MM.1S (cell line): ENCODE data around the gene ABCC3.
"Not testable (repeated sequence)": the region's sequence is repeated elsewhere in the genome, so short reads cannot be mapped to it uniquely, and the experiment has no call there.

Experiments
- DNase-seq: peaks from one replicate; pipeline ENCODE4 v3.0.0-alpha.2; 2015
- H2AFZ ChIP-seq: fragments of 300-600 bp; sonication (generic); 2 replicates; pipeline ENCODE4 v1.6.0; 2016; ENCODE audit warnings: antibody characterized with exemption, low read length
- H3F3A ChIP-seq: fragments of 300-600 bp; sonication (generic); 2 replicates; pipeline ENCODE4 v1.6.1; 2016; ENCODE audit warnings: mild to moderate bottlenecking, antibody characterized with exemption, low read length, moderate library complexity, mixed read lengths; ENCODE audit not compliant: insufficient read depth
- H3K27ac ChIP-seq: fragments of 300-600 bp; sonication (generic); 2 replicates; pipeline ENCODE4 v1.5.1; 2016; ENCODE audit warnings: mild to moderate bottlenecking, low read length
- H3K27me3 ChIP-seq: fragments of 300-600 bp; sonication (generic); replicated peaks from 2 replicates; pipeline ENCODE4 v1.6.0; 2016; ENCODE audit warnings: low read length; ENCODE audit not compliant: insufficient read depth
- H3K36me3 ChIP-seq: fragments of 300-600 bp; sonication (generic); replicated peaks from 2 replicates; pipeline ENCODE4 v1.6.1; 2016; ENCODE audit warnings: mild to moderate bottlenecking, low read length, mixed read lengths; ENCODE audit not compliant: insufficient read depth
- H3K4me1 ChIP-seq: fragments of 300-600 bp; sonication (generic); 2 replicates; pipeline ENCODE4 v1.6.1; 2016; ENCODE audit warnings: low read length, mixed read lengths
- H3K4me2 ChIP-seq: fragments of 300-600 bp; sonication (generic); 2 replicates; pipeline ENCODE4 v1.6.0; 2016; ENCODE audit warnings: low read depth, low read length
- H3K4me3 ChIP-seq: fragments of 300-600 bp; sonication (generic); 2 replicates; pipeline ENCODE4 v1.5.1; 2016; ENCODE audit warnings: low read length, mixed read lengths
- H3K79me2 ChIP-seq: fragments of 300-600 bp; sonication (generic); 2 replicates; pipeline ENCODE4 v1.6.1; 2016; ENCODE audit warnings: mixed run types, low read length, mixed read lengths
- H3K9ac ChIP-seq: fragments of 300-600 bp; sonication (generic); 2 replicates; pipeline ENCODE4 v1.6.1; 2016; ENCODE audit warnings: low read length, mixed read lengths
- H3K9me2 ChIP-seq: fragments of 300-600 bp; sonication (generic); replicated peaks from 2 replicates; pipeline ENCODE4 v1.6.1; 2016; ENCODE audit warnings: mild to moderate bottlenecking, low read length, mixed read lengths; ENCODE audit not compliant: insufficient read depth
- H3K9me3 ChIP-seq: fragments of 300-600 bp; sonication (generic); replicated peaks from 2 replicates; pipeline ENCODE4 v1.6.1; 2016; ENCODE audit warnings: mild to moderate bottlenecking, low read length, mixed read lengths; ENCODE audit not compliant: insufficient read depth
- H4K20me1 ChIP-seq: fragments of 300-600 bp; sonication (generic); 2 replicates; pipeline ENCODE4 v1.6.1; 2016; ENCODE audit warnings: mild to moderate bottlenecking, low read length, moderate library complexity, mixed read lengths; ENCODE audit not compliant: insufficient read depth
- CTCF ChIP-seq: fragments of 300-600 bp; sonication (generic); IDR thresholded peaks from 2 replicates; pipeline ENCODE4 v1.5.1; 2016; ENCODE audit warnings: antibody characterized with exemption, low read length, mixed read lengths
- EZH2 ChIP-seq: fragments of 300-600 bp; sonication (generic); optimal IDR thresholded peaks from 2 replicates; pipeline ENCODE3; 2017; ENCODE audit warnings: low read depth, mild to moderate bottlenecking, antibody characterized with exemption, low read length, mixed read lengths
- EZH2phosphoT487 ChIP-seq: fragments of 300-600 bp; sonication (generic); IDR thresholded peaks from 2 replicates; pipeline ENCODE4 v1.6.1; 2018; ENCODE audit warnings: antibody characterized with exemption, low read length

ABCC3 gene

GRCh38 chr17:50722746-50723145, 88.1 kb downstream of the ABCC3 start:
- no peak overlapping the region for H3K9ac ChIP-seq
- peaks cover 16% of the 10 kb centered on the region for H3K4me1 ChIP-seq
- H3K9me2 ChIP-seq, result no peaks in the 10 kb centered on the region
- 0 out of 2 replicates have a peak overlapping the region, but pooled peaks have one; percentile 7 for H3K4me3 ChIP-seq
- peaks cover 14% of the 10 kb centered on the region for H3F3A ChIP-seq
- TF ChIP-seq CTCF, result no peak
- TF ChIP-seq EZH2, result no peak
- no peak for TF ChIP-seq EZH2phosphoT487
- peaks cover 84% of the 10 kb centered on the region for H3K79me2 ChIP-seq
- no peaks in the 10 kb centered on the region; the same call in 1 of the 2 replicates for H3K36me3 ChIP-seq
- H3K27ac ChIP-seq, result no peak overlapping the region
- H2AFZ ChIP-seq, result no peak overlapping the region
- H4K20me1 ChIP-seq, result peaks cover 70% of the 10 kb centered on the region
- peak overlapping the region; percentile 14; the same call in 1 of the 2 replicates for H3K4me2 ChIP-seq
- H3K9me3 ChIP-seq, result no peaks in the 10 kb centered on the region
- DNase-seq, result no peak
- H3K27me3 ChIP-seq, result no peaks in the 10 kb centered on the region

GRCh38 chr17:50724622-50725021, 89.9 kb downstream of the ABCC3 start:
- not testable (repeated sequence) for H3K9me3 ChIP-seq
- H3F3A ChIP-seq, result peaks cover 11% of the 10 kb centered on the region

GRCh38 chr17:50725769-50726655, 91.3 kb downstream of the ABCC3 start:
- Histone ChIP-seq H3K27ac (no peak overlapping the region), H3K9me3 (no peaks in the 10 kb centered on the region), H3K36me3 (no peaks in the 10 kb centered on the region; the same call in 1 of the 2 replicates), H3F3A (peaks cover 5% of the 10 kb centered on the region; the same call in 1 of the 2 replicates), H3K9me2 (no peaks in the 10 kb centered on the region), H3K4me3 (no peak overlapping the region), H4K20me1 (peaks cover 96% of the 10 kb centered on the region), H3K79me2 (peaks cover 100% of the 10 kb centered on the region), H2AFZ (no peak overlapping the region), H3K27me3 (no peaks in the 10 kb centered on the region), H3K4me1 (peaks cover 16% of the 10 kb centered on the region), H3K4me2 (no peak overlapping the region), H3K9ac (no peak overlapping the region)
- no peak for DNase-seq
- no peak for TF ChIP-seq CTCF
- TF ChIP-seq EZH2, result no peak
- no peak for TF ChIP-seq EZH2phosphoT487

More at GRCh38 chr17:50724622-50725021, 89.9 kb downstream of the ABCC3 start:
- Histone ChIP-seq H3K79me2 (peaks cover 100% of the 10 kb centered on the region), H4K20me1 (peaks cover 88% of the 10 kb centered on the region), H3K4me1 (peaks cover 16% of the 10 kb centered on the region)
- H3K36me3 ChIP-seq, H3K9me2 ChIP-seq, H3K27me3 ChIP-seq, H3K4me3 ChIP-seq, DNase-seq, H2AFZ ChIP-seq, H3K4me2 ChIP-seq, H3K9ac ChIP-seq, H3K27ac ChIP-seq: not testable (repeated sequence)

- Histone ChIP-seq H3K9me2 (no peaks in the 10 kb centered on the region), H3K4me3 (no peak overlapping the region), H3F3A (no peaks in the 10 kb centered on the region), H3K9me3 (no peaks in the 10 kb centered on the region), H3K36me3 (no peaks in the 10 kb centered on the region; the same call in 1 of the 2 replicates), H3K4me2 (no peak overlapping the region), H4K20me1 (peaks cover 95% of the 10 kb centered on the region), H3K79me2 (peaks cover 100% of the 10 kb centered on the region), H2AFZ (no peak overlapping the region), H3K9ac (no peak overlapping the region), H3K27ac (no peak overlapping the region), H3K4me1 (peaks cover under 1% of the 10 kb centered on the region), H3K27me3 (no peaks in the 10 kb centered on the region)
- DNase-seq, result no peak
- TF ChIP-seq EZH2, result no peak
- no peak for TF ChIP-seq CTCF
- no peak for TF ChIP-seq EZH2phosphoT487
These were observed 93.4 kb downstream of the ABCC3 start for GRCh38 chr17:50728112-50728429.
